ENCODE results near the gene ZNF277.

ZNF277 gene

DNA sequence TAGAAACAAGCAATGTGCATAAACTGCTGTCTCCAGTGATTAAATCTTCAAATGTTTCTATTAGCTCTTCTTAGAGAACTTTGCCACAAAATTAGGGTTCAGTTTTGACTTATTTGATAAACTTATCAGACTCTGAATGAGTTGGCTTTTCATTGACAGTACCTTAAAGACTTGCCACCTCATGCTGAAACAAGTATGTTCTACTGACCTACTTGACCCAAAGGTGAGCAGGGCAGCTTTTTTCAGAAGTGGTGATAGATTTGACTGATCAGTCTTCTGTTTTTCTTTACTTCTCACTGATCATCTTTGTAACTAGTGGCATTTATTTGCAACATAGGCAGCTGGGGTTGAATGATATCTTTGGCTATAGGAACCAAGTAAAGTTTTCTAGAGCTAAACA lies 7.8 kb downstream of the ZNF277 start:
- DNase-seq (ENCODE audit: low read depth) = no peak
- no peak for TF ChIP-seq CTCF (IDR thresholded peaks at IDR 0.05; ENCODE audit: low read depth, low read length, missing control alignments)
- in situ Hi-C loops (cut with HindIII; ENCODE audit: low sequenced_read_pairs) = no loop called here
- H3K4me3 ChIP-seq (ENCODE audit: low read depth, low read length) = no peak overlapping the region

DNA sequence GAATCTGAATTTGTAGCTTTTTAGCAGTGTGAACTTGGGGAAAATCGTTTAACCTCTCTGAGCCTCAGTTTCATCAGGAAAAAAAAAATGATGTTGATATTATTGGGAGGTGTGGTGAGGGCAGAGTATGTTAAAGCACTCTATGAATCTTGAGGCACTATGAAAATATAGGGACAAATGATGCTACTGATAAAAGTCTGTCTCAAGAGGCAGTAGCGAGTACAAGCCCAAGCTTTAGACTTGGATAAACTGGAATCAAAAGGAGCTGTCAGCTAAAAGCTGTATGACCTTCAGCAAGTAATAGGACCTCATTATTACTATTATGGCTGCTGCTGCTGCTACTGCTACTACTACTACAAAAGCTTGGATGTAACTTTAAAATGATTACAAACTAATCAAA lies 8.4 kb downstream of the ZNF277 start:
- H3K4me3 ChIP-seq (ENCODE audit: low read depth, low read length) = no peak overlapping the region
- no peak for DNase-seq (ENCODE audit: low read depth)
- in situ Hi-C loops (cut with HindIII; ENCODE audit: low sequenced_read_pairs) = no loop called here
- TF ChIP-seq CTCF (IDR thresholded peaks at IDR 0.05; ENCODE audit: low read depth, low read length, missing control alignments) = peak; percentile 21

- no peak for DNase-seq (ENCODE audit: low read depth)
- in situ Hi-C loops (cut with HindIII; ENCODE audit: low sequenced_read_pairs) = no loop called here
- H3K4me3 ChIP-seq (ENCODE audit: low read depth, low read length) = no peak overlapping the region
- TF ChIP-seq CTCF (IDR thresholded peaks at IDR 0.05; ENCODE audit: low read depth, low read length, missing control alignments) = no peak
Measured at GRCh38 chr7:112215787-112216186, 9.3 kb downstream of the ZNF277 start.

DNA sequence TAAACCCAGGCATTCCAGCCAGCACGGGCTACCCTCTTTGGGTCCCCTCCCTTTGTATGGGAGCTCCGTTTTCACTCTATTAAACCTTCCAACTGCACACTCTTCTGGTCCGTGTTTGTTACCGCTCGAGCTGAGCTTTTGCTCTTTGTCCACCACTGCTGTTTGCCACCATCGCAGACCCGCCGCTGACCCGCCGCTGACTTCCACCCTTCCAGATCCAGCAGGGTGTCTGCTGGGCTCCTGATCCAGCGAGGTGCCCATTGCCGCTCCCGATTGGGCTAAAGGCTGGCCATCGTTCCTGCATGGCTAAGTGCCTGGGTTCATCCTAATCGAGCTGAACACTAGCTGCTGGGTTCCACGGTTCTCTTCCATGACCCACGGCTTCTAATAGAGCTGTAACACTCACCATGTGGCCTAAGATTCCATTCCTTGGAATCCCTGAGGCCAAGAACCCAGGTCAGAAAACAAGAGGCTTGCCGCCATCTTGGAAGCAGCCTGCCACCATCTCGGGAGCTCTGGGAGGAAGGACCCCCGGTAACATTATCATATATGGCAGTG lies 14.5 kb downstream of the ZNF277 start:
- DNase-seq (ENCODE audit: low read depth) = no peak
- no peak overlapping the region for H3K4me3 ChIP-seq (ENCODE audit: low read depth, low read length)
- in situ Hi-C loops (cut with HindIII; ENCODE audit: low sequenced_read_pairs) = no loop called here
- TF ChIP-seq CTCF (IDR thresholded peaks at IDR 0.05; ENCODE audit: low read depth, low read length, missing control alignments) = no peak

DNA sequence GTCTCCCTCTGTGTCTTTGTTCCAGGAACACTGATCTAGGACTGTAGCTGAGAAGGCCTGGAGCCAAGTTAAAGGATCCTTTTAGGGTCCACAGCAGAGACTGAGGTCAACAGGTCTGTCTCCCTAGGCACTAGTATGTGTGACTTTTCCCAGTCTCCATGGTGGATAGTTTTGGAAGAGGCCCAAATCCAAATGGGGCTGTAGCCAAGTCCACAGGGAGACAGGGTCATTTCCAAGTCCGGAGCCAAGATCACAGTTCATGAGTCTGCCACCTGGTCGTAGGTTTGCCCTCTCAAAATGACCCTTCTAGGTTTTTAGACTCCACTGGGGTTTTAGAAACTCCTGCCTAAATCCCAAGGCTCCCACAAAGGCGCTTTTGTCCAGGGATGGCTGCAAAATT lies 16.8 kb downstream of the ZNF277 start:
- in situ Hi-C loops (cut with HindIII; ENCODE audit: low sequenced_read_pairs) = no loop called here
- no peak for DNase-seq (ENCODE audit: low read depth)
- no peak overlapping the region for H3K4me3 ChIP-seq (ENCODE audit: low read depth, low read length)

GRCh38 chr7:112224186-112224585 lies 17.7 kb downstream of the ZNF277 start:
- no peak for TF ChIP-seq CTCF (IDR thresholded peaks at IDR 0.05; ENCODE audit: low read depth, low read length, missing control alignments)
- no peak overlapping the region for H3K4me3 ChIP-seq (ENCODE audit: low read depth, low read length)
- DNase-seq (ENCODE audit: low read depth) = no peak
- in situ Hi-C loops (cut with HindIII; ENCODE audit: low sequenced_read_pairs) = no loop called here

More for the DNA sequence above, 16.8 kb downstream of the ZNF277 start:
- TF ChIP-seq CTCF (IDR thresholded peaks at IDR 0.05; ENCODE audit: low read depth, low read length, missing control alignments) = no peak

DNA sequence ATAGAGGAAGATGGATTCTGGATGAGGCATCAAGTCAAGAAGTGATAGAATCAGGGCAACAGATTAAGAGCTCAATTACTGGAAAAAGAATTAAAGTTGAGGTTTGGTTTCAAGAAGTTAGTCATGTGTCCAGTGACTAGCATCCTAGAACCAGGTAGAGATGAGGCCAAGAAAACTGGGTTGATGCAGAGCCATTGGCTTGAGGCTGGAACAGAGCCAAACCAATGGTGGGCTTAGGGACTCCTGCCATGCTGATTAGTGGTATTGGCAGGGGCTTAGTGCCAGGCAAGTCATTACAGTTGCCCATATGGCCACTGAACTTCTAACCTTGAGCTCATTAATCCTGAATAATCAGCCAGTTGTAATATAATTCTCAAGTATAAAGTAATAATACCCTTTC lies 18.5 kb downstream of the ZNF277 start:
- in situ Hi-C loops (cut with HindIII; ENCODE audit: low sequenced_read_pairs) = no loop called here
- TF ChIP-seq CTCF (IDR thresholded peaks at IDR 0.05; ENCODE audit: low read depth, low read length, missing control alignments) = no peak
- H3K4me3 ChIP-seq (ENCODE audit: low read depth, low read length) = no peak overlapping the region
- peak; percentile 48 for DNase-seq (ENCODE audit: low read depth)

Data from astrocyte of the cerebellum (primary cell).